Stimulated activated effector memory CD8-positive, alpha-beta T cell treated with anti-CD3 and anti-CD28 coated beads, Interleukin-12 subunit alpha, Interleukin-12 subunit beta, amount 100 ng/mL, for 72 hours (primary cell): ENCODE measurements around the gene SYCE3.
"Not testable (repeated sequence)": the region's sequence is repeated elsewhere in the genome, so short reads cannot be mapped to it uniquely, and the experiment has no call there.

Experiments used
- ATAC-seq: fragments of 150-1000 bp; cut with Tn5 transposase; 2 replicates; pipeline ENCODE4 v1.10.0; 2021
- DNase-seq, 2 donors: peaks; one replicate each; pipeline ENCODE4 v3.0.0; 2021 to 2022; ENCODE audit warnings: low spot score in 2 of 2
- H3K27ac Mint-ChIP-seq: one replicate; pipeline ENCODE4 v1.8.0; 2022; ENCODE audit warnings: mild to moderate bottlenecking, mixed read lengths
- H3K36me3 Mint-ChIP-seq: one replicate; pipeline ENCODE4 v1.8.0; 2022; ENCODE audit warnings: mild to moderate bottlenecking, mixed read lengths
- H3K4me1 Mint-ChIP-seq: one replicate; pipeline ENCODE4 v1.8.0; 2022; ENCODE audit warnings: mixed read lengths
- H3K4me3 Mint-ChIP-seq: one replicate; pipeline ENCODE4 v1.8.0; 2022; ENCODE audit warnings: mild to moderate bottlenecking, mixed read lengths
- H3K9me3 Mint-ChIP-seq: one replicate; pipeline ENCODE4 v1.8.0; 2022; ENCODE audit warnings: mixed read lengths

Gene SYCE3, protein sequence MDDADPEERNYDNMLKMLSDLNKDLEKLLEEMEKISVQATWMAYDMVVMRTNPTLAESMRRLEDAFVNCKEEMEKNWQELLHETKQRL

DNA sequence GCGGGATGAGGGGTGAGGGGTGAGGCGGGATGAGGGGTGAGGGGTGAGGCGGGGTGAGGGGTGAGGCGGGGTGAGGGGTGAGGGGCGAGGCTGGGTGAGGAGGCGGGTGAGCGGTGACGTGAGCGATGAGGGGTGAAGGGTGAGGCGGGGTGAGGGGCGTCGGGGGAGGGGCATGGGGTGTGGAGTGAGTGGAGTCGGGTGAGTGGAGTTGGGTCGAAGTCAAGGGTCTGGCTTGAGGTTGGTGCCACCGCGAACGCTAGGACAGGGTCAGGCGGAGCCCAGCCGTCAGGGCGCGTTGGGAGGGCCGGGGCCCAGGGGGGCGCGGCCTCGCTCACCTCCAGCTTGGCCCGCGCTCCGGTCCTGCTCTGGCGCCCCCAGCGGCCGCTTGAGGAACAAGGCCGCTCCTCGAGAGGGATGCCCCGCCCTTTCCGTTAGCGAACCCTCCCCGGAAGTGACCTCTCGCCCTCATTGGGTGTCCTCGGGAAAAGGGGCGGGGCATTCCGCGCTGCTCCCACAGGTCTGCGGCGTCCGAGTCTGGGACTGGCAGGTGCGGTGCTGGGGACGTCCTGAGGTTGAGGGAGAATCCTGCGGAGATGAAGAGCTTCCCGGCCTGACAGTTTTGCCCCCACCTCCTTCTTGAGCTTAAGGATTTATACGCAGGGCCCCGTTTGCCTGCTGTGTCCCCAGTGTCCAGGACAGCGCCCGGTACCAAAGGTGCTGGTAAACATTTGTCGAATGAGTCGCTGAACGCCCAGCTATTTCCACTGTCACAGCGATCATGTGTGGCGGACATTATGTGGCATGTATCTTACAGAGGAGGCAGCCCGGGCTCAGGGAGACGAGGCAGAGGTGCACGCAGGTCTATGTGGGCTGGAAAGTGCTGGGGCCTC lies at the start of gene SYCE3:
SYCE3 (minus strand) TSS at position 397 of the 890 bp plus-strand sequence. CDS start 6,514 bp downstream, outside the sequence.
- DNase-seq = peak; percentile 99
- H3K4me1 Mint-ChIP-seq = peaks cover 24% of the 10 kb centered on the region
- peaks cover 3% of the 10 kb centered on the region for H3K36me3 Mint-ChIP-seq
- peak within 1 kb of the TSS; percentile 91 for H3K27ac Mint-ChIP-seq
- no peaks in the 10 kb centered on the region for H3K9me3 Mint-ChIP-seq
- H3K4me3 Mint-ChIP-seq = peak within 1 kb of the TSS; percentile 89
- peak; percentile 95 for ATAC-seq

DNA sequence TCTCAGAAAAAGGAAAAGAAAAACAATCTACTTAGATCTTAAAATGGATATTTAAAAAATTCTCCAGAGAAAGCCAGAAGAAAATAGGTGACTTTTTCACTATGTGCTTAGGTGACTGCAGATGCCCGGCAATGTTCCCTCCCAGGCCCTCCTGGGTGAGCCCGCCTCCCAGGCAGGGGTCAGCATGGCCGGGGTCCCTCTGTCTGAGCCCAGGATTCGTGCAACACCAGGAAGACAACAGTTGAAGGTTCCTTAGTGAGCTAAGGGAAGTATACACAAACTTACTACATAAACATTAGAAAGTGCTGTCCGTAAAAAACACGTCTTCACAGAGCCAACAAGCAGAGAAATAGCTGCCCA lies 49.4 kb upstream of the SYCE3 start:
- Mint-ChIP-seq H3K27ac (no peak overlapping the region), H3K9me3 (no peaks in the 10 kb centered on the region), H3K4me1 (peaks cover 21% of the 10 kb centered on the region), H3K36me3 (no peaks in the 10 kb centered on the region), H3K4me3 (no peak overlapping the region)
- DNase-seq (no peak), ATAC-seq (no peak)

DNA sequence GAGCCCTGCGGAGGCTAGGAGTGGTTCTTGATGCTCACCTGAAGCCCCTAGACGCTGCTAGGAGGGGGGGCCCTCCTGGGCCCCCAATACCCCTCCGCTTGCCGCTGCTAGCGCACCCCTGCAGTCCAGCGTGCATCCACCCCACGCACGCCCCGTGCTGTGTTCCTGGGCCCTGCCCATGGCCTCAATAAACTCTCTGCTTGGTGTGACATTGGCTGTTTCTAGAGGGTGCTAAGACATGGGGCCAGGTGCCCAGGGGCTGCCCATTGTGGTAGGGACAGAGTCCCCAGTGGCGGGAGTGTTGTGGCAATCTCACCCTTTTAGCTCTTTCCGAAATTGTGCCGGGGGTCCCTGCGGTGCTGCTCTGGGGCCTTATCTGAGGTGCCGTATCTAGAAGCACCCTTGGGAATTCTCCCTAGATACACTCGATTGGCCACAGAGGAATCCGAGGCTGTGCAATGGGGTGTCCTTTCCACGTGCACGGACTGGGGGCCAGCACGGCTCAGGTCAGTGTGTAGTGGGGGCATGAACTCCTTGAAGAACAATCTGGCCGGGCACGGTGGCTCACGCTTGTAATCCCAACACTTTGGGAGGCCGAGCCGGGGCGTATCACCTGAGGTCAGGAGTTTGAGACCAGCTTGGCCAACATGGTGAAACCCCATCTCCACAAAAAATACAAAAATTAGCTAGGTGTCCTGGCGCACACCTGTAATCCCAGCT lies 48.8 kb upstream of the SYCE3 start:
- no peak for ATAC-seq
- Mint-ChIP-seq H3K36me3 (no peaks in the 10 kb centered on the region), H3K27ac (no peak overlapping the region), H3K9me3 (no peaks in the 10 kb centered on the region), H3K4me3 (no peak overlapping the region), H3K4me1 (peaks cover 21% of the 10 kb centered on the region)
- no peak for DNase-seq

DNA sequence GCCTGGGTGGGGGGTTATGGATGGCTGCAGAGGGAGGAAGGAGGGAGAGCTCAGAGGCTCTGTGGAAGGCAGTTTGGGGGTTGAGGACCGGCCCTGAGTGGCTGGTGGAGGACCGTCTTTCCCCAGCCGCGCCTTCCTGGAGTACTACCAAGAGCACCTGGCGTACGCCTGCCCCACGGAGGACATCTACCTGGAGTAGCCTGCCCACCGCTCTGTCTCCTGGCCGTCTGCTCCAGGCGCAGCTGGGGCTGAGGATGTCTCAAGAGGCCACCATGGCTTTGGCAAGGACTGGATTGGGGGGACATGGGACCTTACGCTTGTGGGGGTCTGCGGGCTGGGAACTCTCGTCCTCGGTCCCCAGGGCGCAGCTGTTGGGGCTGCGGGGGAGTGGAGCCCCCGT lies 47.9 kb upstream of the SYCE3 start:
- Mint-ChIP-seq H3K27ac (no peak overlapping the region), H3K36me3 (no peaks in the 10 kb centered on the region), H3K4me1 (peaks cover 21% of the 10 kb centered on the region), H3K9me3 (no peaks in the 10 kb centered on the region), H3K4me3 (no peak overlapping the region)
- no peak for ATAC-seq
- DNase-seq = no peak

DNA sequence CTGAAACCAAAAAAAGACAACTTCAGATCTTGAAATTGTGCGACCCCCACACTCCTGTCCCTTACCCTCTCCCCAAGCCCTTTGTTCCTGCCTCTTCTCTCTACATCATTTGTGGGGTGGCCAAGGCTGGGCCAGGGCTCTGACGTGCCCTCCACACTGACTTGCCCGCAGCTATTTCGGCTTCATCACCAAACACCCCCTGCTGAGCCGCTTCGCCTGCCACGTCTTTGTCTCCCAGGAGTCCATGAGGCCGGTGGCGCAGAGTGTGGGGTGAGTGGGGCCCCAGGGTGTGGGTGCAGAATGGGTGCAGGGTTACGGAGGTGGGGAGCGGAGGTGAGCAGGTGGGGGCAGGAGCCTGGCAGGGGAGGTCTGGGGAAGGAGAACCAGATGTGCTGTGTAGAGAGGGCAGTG lies 47.3 kb upstream of the SYCE3 start:
- Mint-ChIP-seq H3K27ac (no peak overlapping the region), H3K9me3 (no peaks in the 10 kb centered on the region), H3K4me3 (no peak overlapping the region), H3K4me1 (peaks cover 21% of the 10 kb centered on the region), H3K36me3 (no peaks in the 10 kb centered on the region)
- DNase-seq = no peak
- ATAC-seq = no peak

DNA sequence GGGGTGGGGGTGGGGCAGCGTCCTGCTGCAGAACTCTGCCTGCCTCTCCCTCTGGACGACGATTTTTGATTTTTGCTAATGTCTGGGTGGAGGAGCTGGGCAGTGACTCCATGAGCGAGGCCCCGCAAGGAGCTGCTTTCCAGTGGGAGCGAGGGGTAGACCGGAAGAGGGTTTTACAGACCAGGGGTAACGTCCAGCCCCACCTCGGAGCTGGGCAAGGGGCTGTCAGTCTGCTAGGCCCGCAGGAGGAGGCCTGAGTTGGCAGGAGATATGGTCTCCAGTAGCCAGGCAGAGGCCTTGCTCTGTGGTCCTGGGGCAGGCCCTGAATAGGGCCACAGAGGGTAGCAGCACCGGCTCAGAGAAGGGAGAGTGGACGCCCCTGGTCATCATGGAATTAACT lies 46.9 kb upstream of the SYCE3 start:
- Mint-ChIP-seq H3K9me3 (no peaks in the 10 kb centered on the region), H3K27ac (no peak overlapping the region), H3K4me3 (no peak overlapping the region), H3K4me1 (peaks cover 21% of the 10 kb centered on the region), H3K36me3 (no peaks in the 10 kb centered on the region)
- DNase-seq (no peak), ATAC-seq (no peak)

DNA sequence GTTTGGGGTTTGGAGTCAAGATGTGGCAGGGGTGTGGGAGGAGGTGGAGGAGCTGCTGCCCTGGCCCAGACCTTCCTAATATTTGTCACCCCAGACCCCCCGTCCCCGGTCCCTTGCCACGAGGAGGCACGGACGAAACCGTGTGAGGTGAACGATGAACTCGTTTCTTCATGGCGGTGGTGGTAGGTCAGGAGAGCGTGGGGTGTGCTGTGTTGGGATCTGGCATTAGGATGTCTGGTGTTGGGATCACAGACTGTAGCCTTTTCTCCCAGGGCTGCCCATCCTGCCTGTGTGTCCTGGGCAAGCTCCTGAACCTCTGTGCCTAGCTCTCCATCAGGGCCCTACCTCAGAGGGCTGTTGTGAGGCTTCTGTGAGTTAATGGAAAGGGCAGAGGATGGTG lies 46.3 kb upstream of the SYCE3 start:
- H3K4me1 Mint-ChIP-seq = peaks cover 21% of the 10 kb centered on the region
- DNase-seq = no peak
- H3K27ac Mint-ChIP-seq = no peak overlapping the region
- no peaks in the 10 kb centered on the region for H3K9me3 Mint-ChIP-seq
- no peak for ATAC-seq
- H3K36me3 Mint-ChIP-seq = no peaks in the 10 kb centered on the region
- no peak overlapping the region for H3K4me3 Mint-ChIP-seq

DNA sequence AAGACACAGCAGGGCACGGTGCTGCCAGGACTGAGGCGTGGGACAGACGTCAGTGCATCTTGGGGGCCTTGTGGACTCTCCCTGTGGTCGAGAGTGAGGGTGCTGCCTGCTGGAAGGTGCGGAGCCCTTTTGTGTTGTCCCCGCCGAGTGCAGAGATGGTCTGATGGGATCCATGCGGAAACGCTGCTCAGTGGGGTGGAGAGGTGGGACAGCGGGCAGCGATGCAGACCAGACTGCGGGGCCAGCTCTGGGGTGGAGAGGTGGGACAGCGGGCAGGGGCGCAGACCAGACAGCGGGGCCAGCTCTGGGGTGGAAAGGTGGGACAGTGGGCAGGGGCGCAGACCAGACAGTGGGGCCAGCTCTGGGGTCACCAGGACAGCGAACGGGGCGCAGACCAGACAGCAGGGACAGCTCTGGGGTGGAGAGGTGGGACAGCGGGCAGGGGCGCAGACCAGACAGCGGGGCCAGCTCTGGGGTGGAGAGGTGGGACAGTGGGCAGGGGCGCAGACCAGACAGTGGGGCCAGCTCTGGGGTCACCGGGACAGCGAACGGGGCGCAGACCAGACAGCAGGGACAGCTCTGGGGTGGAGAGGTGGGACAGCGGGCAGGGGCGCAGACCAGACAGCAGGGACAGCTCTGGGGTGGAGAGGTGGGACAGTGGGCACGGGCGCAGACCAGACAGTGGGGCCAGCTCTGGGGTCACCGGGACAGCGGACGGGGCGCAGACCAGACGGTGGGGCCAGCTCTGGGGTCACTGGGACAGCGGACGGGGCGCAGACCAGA lies 45.5 kb upstream of the SYCE3 start:
- DNase-seq, H3K27ac Mint-ChIP-seq, H3K9me3 Mint-ChIP-seq, ATAC-seq, H3K4me3 Mint-ChIP-seq, H3K36me3 Mint-ChIP-seq: not testable (repeated sequence)
- peaks cover 18% of the 10 kb centered on the region for H3K4me1 Mint-ChIP-seq

DNA sequence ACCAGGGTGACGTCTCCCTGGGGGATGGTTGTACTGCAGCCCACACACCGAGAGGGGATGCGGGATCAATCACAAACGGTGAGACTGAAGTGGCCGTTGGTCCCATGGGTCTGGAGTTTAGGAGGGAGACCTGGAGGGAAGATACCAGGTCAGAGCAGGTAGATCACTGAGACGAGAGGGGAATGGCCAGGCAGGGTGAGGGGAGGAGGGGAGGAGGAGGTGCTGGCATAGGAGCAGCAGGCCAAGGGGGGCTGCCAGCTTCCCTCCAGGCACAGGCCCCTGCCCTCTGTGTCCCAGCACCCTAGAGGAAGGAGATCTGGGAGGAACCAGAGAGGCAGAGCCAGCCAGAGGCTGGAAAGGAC lies 44.9 kb upstream of the SYCE3 start:
- Mint-ChIP-seq H3K4me3 (no peak overlapping the region), H3K27ac (no peak overlapping the region), H3K36me3 (no peaks in the 10 kb centered on the region), H3K4me1 (peaks cover 12% of the 10 kb centered on the region), H3K9me3 (no peaks in the 10 kb centered on the region)
- ATAC-seq (no peak), DNase-seq (no peak)

DNA sequence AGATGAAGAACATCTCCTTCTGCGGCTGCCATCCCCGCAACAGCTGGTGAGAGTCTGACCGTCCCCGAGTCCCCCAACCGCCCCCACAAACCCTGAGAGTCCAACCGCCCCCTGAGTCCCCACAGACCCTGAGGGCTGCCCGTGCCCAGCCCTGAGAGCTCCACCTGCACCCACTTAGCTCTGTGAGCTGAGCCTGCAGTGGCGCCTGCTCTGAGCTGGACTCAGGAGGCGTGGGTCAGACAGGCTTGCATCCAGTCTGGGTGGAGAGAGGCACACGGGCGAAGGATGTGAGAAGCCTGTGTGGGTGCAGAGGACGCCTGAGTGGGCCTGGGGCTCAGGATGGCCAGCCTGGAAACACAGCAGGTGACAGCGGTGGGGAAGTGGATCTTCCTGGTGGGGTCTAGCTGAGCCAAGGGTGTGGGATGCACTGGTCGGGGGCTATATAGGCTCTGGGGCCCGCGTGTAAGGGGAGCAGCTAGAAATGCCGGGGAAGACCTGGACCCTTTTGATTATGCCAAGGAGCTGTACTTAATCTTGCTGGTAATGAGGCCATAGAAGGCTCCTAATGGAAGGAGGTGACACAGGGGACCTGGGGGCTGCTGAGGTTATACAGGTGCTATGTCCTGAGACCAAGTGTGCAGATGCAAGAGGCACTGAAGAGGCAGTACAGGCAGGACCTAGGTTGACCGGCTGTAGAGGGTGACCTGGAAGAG lies 44.4 kb upstream of the SYCE3 start:
- DNase-seq (no peak), ATAC-seq (no peak)
- Mint-ChIP-seq H3K4me3 (no peak overlapping the region), H3K27ac (no peak overlapping the region), H3K36me3 (no peaks in the 10 kb centered on the region), H3K9me3 (no peaks in the 10 kb centered on the region), H3K4me1 (peaks cover 10% of the 10 kb centered on the region)

DNA sequence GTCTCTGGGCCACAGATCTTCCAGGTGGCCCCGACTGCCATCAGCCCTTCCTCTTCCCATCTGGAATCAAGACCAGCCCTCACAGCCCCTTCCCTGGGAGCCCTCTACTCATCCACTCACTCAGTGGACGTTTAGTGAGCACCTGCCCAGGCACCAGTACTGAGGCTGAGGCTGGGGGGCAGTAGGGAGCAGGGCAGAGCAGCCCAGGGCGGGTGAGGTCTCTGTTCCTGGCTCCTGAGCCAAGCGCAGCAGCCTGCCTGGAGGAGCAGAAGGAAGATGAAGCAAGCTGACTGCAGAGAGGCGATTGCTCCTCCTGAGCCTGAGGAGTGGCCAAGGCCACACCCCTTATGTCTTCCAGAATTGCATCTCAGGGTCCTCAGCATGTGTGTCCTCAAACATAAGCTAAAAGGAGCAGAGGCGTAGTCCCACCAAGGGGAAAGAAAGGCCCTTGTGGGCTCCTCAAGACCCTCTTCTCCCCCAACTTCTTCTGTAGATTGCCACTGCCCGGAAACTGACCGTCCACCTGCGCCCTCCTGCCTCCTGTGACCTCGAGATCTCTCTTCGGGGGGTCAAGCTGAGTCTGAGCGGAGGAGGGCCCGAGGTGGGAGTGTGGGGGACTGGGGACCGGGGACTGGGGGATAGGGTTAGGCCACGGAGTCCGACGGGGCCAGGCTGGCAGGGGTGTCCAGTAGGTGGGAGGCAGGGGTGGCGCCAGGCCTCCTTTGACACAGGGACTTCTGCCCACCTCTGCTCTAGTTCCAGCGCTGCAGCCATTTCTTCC lies 43.6 kb upstream of the SYCE3 start:
- H3K27ac Mint-ChIP-seq = no peak overlapping the region
- peaks cover 16% of the 10 kb centered on the region for H3K4me1 Mint-ChIP-seq

DNA sequence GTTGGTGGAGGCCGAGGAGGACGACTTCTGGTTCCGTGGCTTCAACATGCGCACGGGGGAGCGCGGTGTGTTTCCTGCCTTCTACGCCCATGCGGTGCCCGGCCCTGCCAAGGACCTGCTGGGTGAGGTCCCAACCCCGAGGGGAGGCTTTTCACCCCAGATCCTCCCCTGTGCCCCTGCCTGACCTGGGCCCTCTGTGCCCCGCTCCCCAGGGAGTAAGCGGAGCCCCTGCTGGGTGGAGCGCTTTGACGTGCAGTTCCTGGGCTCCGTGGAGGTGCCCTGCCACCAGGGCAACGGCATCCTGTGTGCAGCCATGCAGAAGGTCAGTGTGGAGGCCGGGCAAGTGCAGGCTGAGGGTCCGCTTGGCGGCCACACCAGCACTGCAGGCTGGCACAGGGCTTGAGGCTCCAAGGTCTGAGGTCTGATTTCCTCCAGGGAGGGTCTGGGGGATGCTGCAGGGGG lies 42.9 kb upstream of the SYCE3 start:
- H3K4me1 Mint-ChIP-seq = peaks cover 16% of the 10 kb centered on the region
- H3K9me3 Mint-ChIP-seq = no peaks in the 10 kb centered on the region
- ATAC-seq = no peak
- H3K4me3 Mint-ChIP-seq = no peak overlapping the region
- no peaks in the 10 kb centered on the region for H3K36me3 Mint-ChIP-seq
- DNase-seq = no peak
- no peak overlapping the region for H3K27ac Mint-ChIP-seq

More for the DNA sequence above, 43.6 kb upstream of the SYCE3 start:
- Mint-ChIP-seq H3K4me3 (no peak overlapping the region), H3K36me3 (no peaks in the 10 kb centered on the region), H3K9me3 (no peaks in the 10 kb centered on the region)
- DNase-seq = no peak
- no peak for ATAC-seq

DNA sequence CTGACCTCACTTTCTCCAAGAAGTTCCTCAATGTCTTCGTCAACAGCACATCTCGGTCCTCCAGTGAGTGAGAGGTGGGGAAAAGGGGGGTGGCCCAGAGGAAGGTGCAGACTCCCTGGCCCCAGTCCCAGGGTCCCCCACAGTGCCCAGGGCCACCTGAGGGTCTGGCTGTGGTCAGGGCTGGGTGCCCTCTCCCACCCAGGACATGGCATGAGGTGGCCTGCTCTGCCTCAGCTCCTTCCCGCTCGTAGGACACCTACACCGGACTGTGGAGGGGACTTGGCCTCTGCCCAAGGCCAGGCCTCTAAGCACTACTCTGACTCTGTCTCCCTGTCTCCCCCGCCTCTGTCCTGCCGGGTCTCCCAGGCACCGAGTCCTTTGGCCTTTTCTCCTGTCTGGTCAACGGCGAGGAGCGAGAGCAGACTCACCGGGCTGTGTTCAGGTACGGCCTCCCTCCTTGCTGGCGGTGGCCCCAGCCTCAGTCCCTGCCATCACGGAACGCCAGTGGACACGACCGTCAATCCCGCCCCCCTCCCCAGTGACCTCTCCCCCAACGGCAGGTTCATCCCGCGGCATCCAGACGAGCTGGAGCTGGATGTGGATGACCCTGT lies 42.4 kb upstream of the SYCE3 start:
- H3K9me3 Mint-ChIP-seq = no peaks in the 10 kb centered on the region
- no peak overlapping the region for H3K4me3 Mint-ChIP-seq
- DNase-seq = no peak

More for the DNA sequence above, 42.4 kb upstream of the SYCE3 start:
- no peak for ATAC-seq
- H3K27ac Mint-ChIP-seq = no peak overlapping the region
- H3K36me3 Mint-ChIP-seq = no peaks in the 10 kb centered on the region
- peaks cover 16% of the 10 kb centered on the region for H3K4me1 Mint-ChIP-seq
